ENCODE results near the gene SLC25A26. TPM values are rescaled to one million over a fixed set of nuclear protein-coding genes. Genes with fewer than 3 reads are reported as not detected.
A peak's percentile ranks its signal among the peaks of the same experiment; 100 is the strongest.

Gene SLC25A26
- total RNA-seq, 4 donors from 2014 or later: 4.2 to 17.3 (median 12.2) TPM

- Histone ChIP-seq H3K27ac (no peak overlapping the region), H3K36me3 (no peaks in the 10 kb centered on the region), H3K9me3 (no peaks in the 10 kb centered on the region), H3K27me3 (no peaks in the 10 kb centered on the region), H3K4me3 (no peak overlapping the region), H3K4me1 (peaks cover 0 to 7% (median 0%) of the 10 kb centered on the region in 4 donors)
- in situ Hi-C loops (cut with MboI; ENCODE audit: low pct_ligation_motif_present in 1 of 4, low pct_unique_long_range_greater_than_20kb in 1 of 4, low sequenced_read_pairs in 3 of 4) (no loop called here), intact Hi-C loops (cut with DNase I; ENCODE audit: low total_unique reads) (no loop called here)
- DNase-seq: no peak
- 86 to 94% methylated on average over 2 of the region's 2 CpGs for WGBS, 2 donors (ENCODE audit: low coverage in 1 of 2)
- TF ChIP-seq EP300 (IDR thresholded peaks at IDR 0.05; ENCODE audit: low read depth) (no peak), POLR2AphosphoS5 (IDR thresholded peaks at IDR 0.05) (no peak), POLR2A (IDR thresholded peaks at IDR 0.05) (no peak)
Observed at GRCh38 chr3:66179793-66180192, 41.0 kb upstream of the SLC25A26 start.

DNA sequence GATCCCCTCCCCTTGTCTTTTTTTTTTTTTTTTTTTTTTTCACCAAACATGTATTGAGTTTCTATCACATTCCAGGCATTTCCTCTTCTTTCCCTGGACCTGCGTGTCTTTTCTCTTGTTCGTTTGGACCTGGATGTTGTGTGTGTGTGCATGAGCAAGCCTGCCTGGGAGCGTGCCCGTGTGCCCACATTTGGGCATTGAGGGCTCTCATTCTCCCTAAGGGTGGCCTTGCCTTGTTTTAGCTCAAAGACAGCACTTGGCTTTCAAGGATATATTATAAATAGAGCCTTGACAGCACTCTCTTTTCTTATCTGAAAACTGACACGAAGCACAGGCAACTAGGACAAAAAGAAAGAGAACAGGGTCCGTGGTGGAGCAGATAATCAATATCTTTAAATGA lies 39.0 kb upstream of the SLC25A26 start:
- intact Hi-C loops (cut with DNase I; ENCODE audit: low total_unique reads): no loop called here
- WGBS, 2 donors (ENCODE audit: low coverage in 1 of 2): 87 to 91% methylated on average over 6 of the region's 6 CpGs
- TF ChIP-seq POLR2AphosphoS5 (IDR thresholded peaks at IDR 0.05) (no peak), POLR2A (IDR thresholded peaks at IDR 0.05) (no peak), EP300 (IDR thresholded peaks at IDR 0.05; ENCODE audit: low read depth) (no peak)
- TF ChIP-seq, protein P1, sequence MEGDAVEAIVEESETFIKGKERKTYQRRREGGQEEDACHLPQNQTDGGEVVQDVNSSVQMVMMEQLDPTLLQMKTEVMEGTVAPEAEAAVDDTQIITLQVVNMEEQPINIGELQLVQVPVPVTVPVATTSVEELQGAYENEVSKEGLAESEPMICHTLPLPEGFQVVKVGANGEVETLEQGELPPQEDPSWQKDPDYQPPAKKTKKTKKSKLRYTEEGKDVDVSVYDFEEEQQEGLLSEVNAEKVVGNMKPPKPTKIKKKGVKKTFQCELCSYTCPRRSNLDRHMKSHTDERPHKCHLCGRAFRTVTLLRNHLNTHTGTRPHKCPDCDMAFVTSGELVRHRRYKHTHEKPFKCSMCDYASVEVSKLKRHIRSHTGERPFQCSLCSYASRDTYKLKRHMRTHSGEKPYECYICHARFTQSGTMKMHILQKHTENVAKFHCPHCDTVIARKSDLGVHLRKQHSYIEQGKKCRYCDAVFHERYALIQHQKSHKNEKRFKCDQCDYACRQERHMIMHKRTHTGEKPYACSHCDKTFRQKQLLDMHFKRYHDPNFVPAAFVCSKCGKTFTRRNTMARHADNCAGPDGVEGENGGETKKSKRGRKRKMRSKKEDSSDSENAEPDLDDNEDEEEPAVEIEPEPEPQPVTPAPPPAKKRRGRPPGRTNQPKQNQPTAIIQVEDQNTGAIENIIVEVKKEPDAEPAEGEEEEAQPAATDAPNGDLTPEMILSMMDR (IDR thresholded peaks at IDR 0.05): no peak

DNA sequence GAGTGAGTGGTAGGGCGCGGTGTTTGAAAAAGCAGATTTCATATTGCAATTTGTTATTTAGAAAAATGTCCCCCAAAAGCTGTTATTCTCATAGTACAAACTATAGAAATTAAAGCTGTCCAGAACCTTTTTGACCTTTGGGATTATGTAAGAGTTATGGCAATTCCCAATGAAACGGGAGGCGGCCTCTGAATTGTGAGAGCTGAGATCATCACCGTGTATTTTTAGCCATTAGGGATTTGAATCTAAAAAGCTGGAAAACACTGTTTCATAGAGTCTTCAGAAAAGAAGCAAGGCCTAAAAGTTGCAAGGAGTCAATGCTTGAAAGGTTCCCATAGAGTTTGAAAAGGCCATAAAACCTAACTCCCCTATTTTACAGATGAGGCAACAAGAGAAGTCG lies 38.6 kb upstream of the SLC25A26 start:
- 87 to 93% methylated on average over 5 to 6 of the region's 6 CpGs for WGBS, 2 donors (ENCODE audit: low coverage in 1 of 2)
- H3K27me3 ChIP-seq: no peaks in the 10 kb centered on the region
- DNase-seq: no peak
- no peak overlapping the region for H3K4me3 ChIP-seq
- no peak for TF ChIP-seq POLR2AphosphoS5 (IDR thresholded peaks at IDR 0.05)
- no peak for TF ChIP-seq POLR2A (IDR thresholded peaks at IDR 0.05)
- no peak for TF ChIP-seq EP300 (IDR thresholded peaks at IDR 0.05; ENCODE audit: low read depth)
- TF ChIP-seq, protein P1 (IDR thresholded peaks at IDR 0.05): no peak
- no peak overlapping the region for H3K27ac ChIP-seq
- no peaks in the 10 kb centered on the region for H3K9me3 ChIP-seq
- in situ Hi-C loops (cut with MboI; ENCODE audit: low pct_ligation_motif_present in 1 of 4, low pct_unique_long_range_greater_than_20kb in 1 of 4, low sequenced_read_pairs in 3 of 4): no loop called here
- intact Hi-C loops (cut with DNase I; ENCODE audit: low total_unique reads): no loop called here
- no peaks in the 10 kb centered on the region for H3K36me3 ChIP-seq
- H3K4me1 ChIP-seq: no peaks in the 10 kb centered on the region

More for the DNA sequence above, 39.0 kb upstream of the SLC25A26 start:
- no peaks in the 10 kb centered on the region for H3K27me3 ChIP-seq
- no peaks in the 10 kb centered on the region for H3K4me1 ChIP-seq
- no peaks in the 10 kb centered on the region for H3K9me3 ChIP-seq
- no peak overlapping the region for H3K4me3 ChIP-seq
- no peaks in the 10 kb centered on the region for H3K36me3 ChIP-seq
- no peak for DNase-seq
- in situ Hi-C loops (cut with MboI; ENCODE audit: low pct_ligation_motif_present in 1 of 4, low pct_unique_long_range_greater_than_20kb in 1 of 4, low sequenced_read_pairs in 3 of 4): no loop called here
- H3K27ac ChIP-seq: no peak overlapping the region

DNA sequence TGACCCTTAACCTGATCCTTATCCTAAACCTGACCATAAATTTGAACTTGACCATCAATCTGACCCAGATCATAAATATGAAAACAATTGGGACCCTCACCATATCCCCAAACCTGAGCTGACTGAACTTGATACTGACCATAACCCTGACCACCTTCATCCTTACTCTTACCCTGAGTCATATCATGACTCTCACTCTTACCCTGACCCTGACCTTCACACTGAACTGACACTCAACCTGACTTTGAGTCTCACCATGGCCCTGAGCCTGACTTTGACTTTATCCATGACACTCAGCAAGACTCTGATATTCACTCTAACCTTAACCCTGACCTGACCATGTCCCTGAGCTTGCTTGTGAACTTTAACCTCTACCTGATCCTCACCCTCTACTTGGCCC lies 34.3 kb upstream of the SLC25A26 start:
- Histone ChIP-seq H3K36me3 (no peaks in the 10 kb centered on the region), H3K9me3 (no peaks in the 10 kb centered on the region), H3K27me3 (no peaks in the 10 kb centered on the region), H3K27ac (no peak overlapping the region), H3K4me3 (no peak overlapping the region), H3K4me1 (no peaks in the 10 kb centered on the region)
- no peak for DNase-seq
- intact Hi-C loops (cut with DNase I; ENCODE audit: low total_unique reads): no loop called here
- in situ Hi-C loops (cut with MboI; ENCODE audit: low pct_ligation_motif_present in 1 of 4, low pct_unique_long_range_greater_than_20kb in 1 of 4, low sequenced_read_pairs in 3 of 4): no loop called here
- TF ChIP-seq, protein P1 (IDR thresholded peaks at IDR 0.05): no peak
- TF ChIP-seq POLR2A (IDR thresholded peaks at IDR 0.05): no peak
- no peak for TF ChIP-seq POLR2AphosphoS5 (IDR thresholded peaks at IDR 0.05)
- no peak for TF ChIP-seq EP300 (IDR thresholded peaks at IDR 0.05; ENCODE audit: low read depth)

DNA sequence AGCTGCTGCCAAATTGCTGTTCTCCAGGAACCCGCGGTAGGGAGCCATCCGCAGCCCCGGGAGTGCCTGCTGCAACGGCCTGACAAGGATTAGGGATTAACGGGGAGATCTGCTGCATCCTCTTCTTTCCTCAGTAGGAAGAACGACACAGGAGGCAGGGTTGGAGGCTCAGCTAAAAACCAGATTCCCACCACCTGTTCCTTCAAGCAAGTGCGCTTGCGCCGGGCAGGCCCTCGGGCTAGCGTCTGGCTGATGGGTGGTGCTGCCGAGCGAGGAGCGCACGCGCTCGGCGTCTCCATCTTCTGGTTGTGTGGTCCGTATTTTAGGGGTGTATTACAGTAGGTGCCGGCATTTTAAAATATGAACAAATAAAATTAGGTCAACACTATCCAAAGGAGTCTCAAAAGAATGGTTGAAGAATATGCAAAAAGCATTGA lies 25.4 kb upstream of the SLC25A26 start:
- H3K4me3 ChIP-seq: peak overlapping the region in 1 of 4 donors; percentile 25
- in situ Hi-C loops (cut with MboI; ENCODE audit: low pct_ligation_motif_present in 1 of 4, low pct_unique_long_range_greater_than_20kb in 1 of 4, low sequenced_read_pairs in 3 of 4) (no loop called here), intact Hi-C loops (cut with DNase I; ENCODE audit: low total_unique reads) (no loop called here)

More for the DNA sequence above, 25.4 kb upstream of the SLC25A26 start:
- no peaks in the 10 kb centered on the region for H3K36me3 ChIP-seq
- peaks cover 14% of the 10 kb centered on the region for H3K27me3 ChIP-seq
- DNase-seq: peak; percentile 15
- H3K9me3 ChIP-seq: no peaks in the 10 kb centered on the region
- H3K27ac ChIP-seq: no peak overlapping the region
- WGBS, 2 donors (ENCODE audit: low coverage in 1 of 2): 21 to 51% methylated on average over 4 to 21 of the region's 21 CpGs
- H3K4me1 ChIP-seq: peaks cover 0 to 5% (median 0%) of the 10 kb centered on the region in 4 donors
- TF ChIP-seq POLR2AphosphoS5 (IDR thresholded peaks at IDR 0.05) (no peak), POLR2A (IDR thresholded peaks at IDR 0.05) (no peak), EP300 (IDR thresholded peaks at IDR 0.05; ENCODE audit: low read depth) (no peak)
- TF ChIP-seq, protein P1 (IDR thresholded peaks at IDR 0.05): peak in 1 of 5 experiments; percentile 7

All from transverse colon (tissue), 4 donors.